Cardiac muscle cell (in vitro differentiated cells and primary cell): ENCODE data around the gene PTGER2. TPM values are rescaled to one million over a fixed set of nuclear protein-coding genes. Genes with fewer than 3 reads are reported as not detected.

Experiments
- DNase-seq, 2 donors: peaks; one replicate each; pipeline versions ENCODE4 v3.0.0 to v3.0.0-alpha.2; 2010 to 2017; ENCODE audit warnings: low read depth in 1 of 2, low spot score in 1 of 2
- H3K27ac ChIP-seq: fragments of 200-600 bp; sonication (generic); 2 replicates; pipeline ENCODE4 v1.5.1; 2016
- H3K27me3 ChIP-seq: fragments of 200-600 bp; sonication (generic); 2 replicates; pipeline ENCODE4 v1.6.0; 2016; ENCODE audit warnings: control low read depth
- H3K36me3 ChIP-seq: fragments of 200-600 bp; sonication (generic); 2 replicates; pipeline ENCODE4 v1.5.1; 2016; ENCODE audit warnings: control low read depth
- H3K4me1 ChIP-seq: fragments of 200-600 bp; sonication (generic); 2 replicates; pipeline ENCODE4 v1.8.1; 2017; ENCODE audit warnings: low read depth, mild to moderate bottlenecking, mixed run types
- H3K4me3 ChIP-seq: fragments of 200-600 bp; sonication (generic); 2 replicates; pipeline ENCODE4 v1.5.1; 2016; ENCODE audit warnings: mild to moderate bottlenecking
- H3K9me3 ChIP-seq: fragments of 200-600 bp; sonication (generic); 2 replicates; pipeline ENCODE4 v1.5.1; 2017; ENCODE audit warnings: low read depth, mild to moderate bottlenecking, control low read depth
- CTCF ChIP-seq: IDR thresholded peaks from 2 replicates; pipeline ENCODE4 v1.5.1; 2012; ENCODE audit warnings: low read depth, mild to moderate bottlenecking, low read length
- polyA plus RNA-seq: library from polyadenylated mRNA; unstranded; fragments of >200 nt; fragmentation: Nextera tagmentation; extraction: Ambion mirVana; gene quantifications from 2 replicates; pipeline ENCODE4 v1.2.1, GENCODE V29; 2016
- total RNA-seq: library from RNA; depleted of rRNA; stranded (reverse); fragments of >200 nt; gene quantifications from 2 replicates; pipeline ENCODE4 v1.2.3, GENCODE V29; 2016

Gene PTGER2
- total and polyA plus RNA-seq, 2 experiments from 2014 or later: not detected

GRCh38 chr14:52355016-52355431 lies 40.9 kb downstream of the PTGER2 start:
- Histone ChIP-seq H3K27ac (no peak overlapping the region), H3K27me3 (no peaks in the 10 kb centered on the region), H3K36me3 (no peaks in the 10 kb centered on the region), H3K4me1 (peaks cover 5% of the 10 kb centered on the region), H3K9me3 (no peaks in the 10 kb centered on the region), H3K4me3 (no peak overlapping the region)
- TF ChIP-seq CTCF: no peak
- DNase-seq: peak in 1 of 2 donors; percentile 95

GRCh38 chr14:52355526-52355925 lies 41.4 kb downstream of the PTGER2 start:
- Histone ChIP-seq H3K36me3 (no peaks in the 10 kb centered on the region), H3K27ac (no peak overlapping the region), H3K9me3 (no peaks in the 10 kb centered on the region), H3K4me1 (peaks cover 5% of the 10 kb centered on the region), H3K27me3 (no peaks in the 10 kb centered on the region), H3K4me3 (no peak overlapping the region)
- no peak for DNase-seq
- no peak for TF ChIP-seq CTCF

- no peak for TF ChIP-seq CTCF
- H3K4me1 ChIP-seq: peaks cover 5% of the 10 kb centered on the region
These were observed 41.9 kb downstream of the PTGER2 start for GRCh38 chr14:52356025-52356424.

GRCh38 chr14:52360831-52361230 lies 46.7 kb downstream of the PTGER2 start:
- H3K4me3 ChIP-seq: no peak overlapping the region
- H3K27me3 ChIP-seq: no peaks in the 10 kb centered on the region
- no peaks in the 10 kb centered on the region for H3K9me3 ChIP-seq
- DNase-seq: peak in 1 of 2 donors; percentile 17
- no peak overlapping the region for H3K27ac ChIP-seq
- TF ChIP-seq CTCF: no peak
- H3K4me1 ChIP-seq: no peaks in the 10 kb centered on the region
- no peaks in the 10 kb centered on the region for H3K36me3 ChIP-seq

More at GRCh38 chr14:52356025-52356424, 41.9 kb downstream of the PTGER2 start:
- Histone ChIP-seq H3K27me3 (no peaks in the 10 kb centered on the region), H3K4me3 (no peak overlapping the region), H3K9me3 (no peaks in the 10 kb centered on the region), H3K36me3 (no peaks in the 10 kb centered on the region), H3K27ac (no peak overlapping the region)
- no peak for DNase-seq

- Histone ChIP-seq H3K36me3 (no peaks in the 10 kb centered on the region), H3K27ac (no peak overlapping the region), H3K4me3 (no peak overlapping the region), H3K9me3 (no peaks in the 10 kb centered on the region), H3K4me1 (no peaks in the 10 kb centered on the region), H3K27me3 (no peaks in the 10 kb centered on the region)
- no peak for DNase-seq
- no peak for TF ChIP-seq CTCF
These were observed 49.1 kb downstream of the PTGER2 start for GRCh38 chr14:52363041-52363704.

- no peak overlapping the region for H3K27ac ChIP-seq
- H3K4me1 ChIP-seq: no peaks in the 10 kb centered on the region
- no peak for TF ChIP-seq CTCF
- no peaks in the 10 kb centered on the region for H3K27me3 ChIP-seq
- no peaks in the 10 kb centered on the region for H3K9me3 ChIP-seq
- no peaks in the 10 kb centered on the region for H3K36me3 ChIP-seq
- no peak overlapping the region for H3K4me3 ChIP-seq
- DNase-seq: no peak
These were observed 49.8 kb downstream of the PTGER2 start for GRCh38 chr14:52363961-52364360.
